A549 (cell line): Measurements from ENCODE around the gene MCM6. TPM values are rescaled to one million over a fixed set of nuclear protein-coding genes. Genes with fewer than 3 reads are reported as not detected.
A peak's percentile ranks its signal among the peaks of the same experiment; 100 is the strongest.
"Not testable (repeated sequence)": the region's sequence is repeated elsewhere in the genome, so short reads cannot be mapped to it uniquely, and the experiment has no call there.

ENCODE experiments used
- ATAC-seq, 2 experiments: fragments of 200-7000 bp in 1 of 2; fragments of >200 bp in 1 of 2; cut with Nextera tagmentation in 1 of 2; cut with Tn5 transposase in 1 of 2; 3 replicates each; pipeline versions ENCODE4 v1.8.0 to v1.9.1; 2018 to 2020; ENCODE audit warnings: mild to moderate bottlenecking in 1 of 2, moderate library complexity in 1 of 2
- CTCF ChIA-PET: fragments of 300-600 bp; sonication (Branson Sonifier 250); formaldehyde crosslinking; extraction: SDS; loops from one replicate; lab custom pipeline; 2021; ENCODE audit warnings: antibody characterized with exemption, inconsistent platforms; lab: Yijun Ruan, JAX
- POLR2A ChIA-PET: fragments of 350-600 bp; formaldehyde crosslinking; extraction: SDS; loops from one replicate; lab custom pipeline; 2021; ENCODE audit warnings: antibody characterized with exemption, inconsistent platforms; lab: Yijun Ruan, JAX
- DNase-seq, 2 experiments: peaks; one replicate each; pipeline versions ENCODE4 v3.0.0 to v3.0.0-alpha.2; 2011 to 2016; ENCODE audit warnings: low read depth in 1 of 2, low spot score in 1 of 2
- FAIRE-seq: peaks from 2 replicates; lab custom pipeline; 2011; peaks lifted over from hg19 to GRCh38; lab: Jason Lieb, UNC
- H3K27ac ChIP-seq, 2 experiments: fragments of >200 bp; sonication (Bioruptor Twin); formaldehyde crosslinking; 3 replicates each; pipeline ENCODE4 v1.5.1; 2016 to 2017
- H3K4me1 ChIP-seq: fragments of >200 bp; sonication (Bioruptor Twin); formaldehyde crosslinking; 3 replicates; pipeline ENCODE4 v1.6.1; 2016
- H3K4me2 ChIP-seq: fragments of >200 bp; sonication (Bioruptor Twin); formaldehyde crosslinking; 3 replicates; pipeline ENCODE4 v1.6.1; 2016
- H3K4me3 ChIP-seq: fragments of >200 bp; sonication (Bioruptor Twin); formaldehyde crosslinking; 3 replicates; pipeline ENCODE4 v1.5.1; 2016
- H3K9me3 ChIP-seq: fragments of >200 bp; sonication (Bioruptor Twin); formaldehyde crosslinking; 3 replicates; pipeline ENCODE4 v1.6.1; 2016
- CBX8 ChIP-seq: fragments of 200-600 bp; sonication (generic); IDR thresholded peaks from 2 replicates; pipeline ENCODE4 v1.6.1; 2016
- CHD4 ChIP-seq: fragments of 200-600 bp; sonication (generic); IDR thresholded peaks from 2 replicates; pipeline ENCODE4 v1.6.1; 2016; ENCODE audit warnings: antibody characterized with exemption, mild to moderate bottlenecking, borderline replicate concordance
- GATA3 ChIP-seq: IDR thresholded peaks from 2 replicates; pipeline ENCODE4 v1.6.1; 2012; ENCODE audit warnings: borderline replicate concordance
- HOXB13 ChIP-seq: fragments of 250-450 bp; sonication (Bioruptor Pico); IDR thresholded peaks from 2 replicates; pipeline ENCODE4 v1.5.0; 2020; ENCODE audit warnings: low read depth, mild to moderate bottlenecking, moderate library complexity
- HOXB5 ChIP-seq: fragments of 250-450 bp; sonication (Bioruptor Pico); IDR thresholded peaks from 2 replicates; pipeline ENCODE4 v1.5.0; 2020; ENCODE audit warnings: mild to moderate bottlenecking, moderate library complexity
- KDM1A ChIP-seq: fragments of 200-600 bp; sonication (generic); IDR thresholded peaks from 2 replicates; pipeline ENCODE4 v1.6.1; 2016; ENCODE audit warnings: low read depth, mild to moderate bottlenecking
- MAFK ChIP-seq: fragments of 450-650 bp; IDR thresholded peaks from 2 replicates; pipeline ENCODE4 v1.6.1; 2014; ENCODE audit not compliant: partially characterized antibody
- MAZ ChIP-seq: fragments of 150-350 bp; IDR thresholded peaks from 2 replicates; pipeline ENCODE4 v1.6.1; 2014; ENCODE audit warnings: antibody characterized with exemption, low read depth, low read length, borderline replicate concordance
- NFE2L2 ChIP-seq: fragments of 150-350 bp; conservative IDR thresholded peaks from 2 replicates; pipeline ENCODE4 v1.6.1; 2014; ENCODE audit warnings: low read length
- NR3C1 ChIP-seq: fragments of >200 bp; sonication (Bioruptor Twin); formaldehyde crosslinking; IDR thresholded peaks from 3 replicates; pipeline ENCODE4 v1.6.1; 2017
- PHF8 ChIP-seq: fragments of 200-600 bp; sonication (generic); IDR thresholded peaks from 2 replicates; pipeline ENCODE4 v1.6.1; 2016; ENCODE audit warnings: low read depth, mild to moderate bottlenecking, antibody characterized with exemption, moderate library complexity, borderline replicate concordance
- POLR2A ChIP-seq: IDR thresholded peaks from 2 replicates; pipeline ENCODE4 v1.6.1; 2012; ENCODE audit warnings: mild to moderate bottlenecking, low read length
- POLR2AphosphoS2 ChIP-seq: conservative IDR thresholded peaks from 2 replicates; pipeline ENCODE4 v1.6.1; 2012; ENCODE audit warnings: low read length, improper control_type of control experiment, inconsistent platforms
- RCOR1 ChIP-seq: fragments of 150-350 bp; IDR thresholded peaks from 2 replicates; pipeline ENCODE4 v1.6.1; 2014; ENCODE audit warnings: antibody characterized with exemption, low read length, low read depth
- RFX5 ChIP-seq: fragments of 450-650 bp; IDR thresholded peaks from 2 replicates; pipeline ENCODE4 v1.7.1; 2014; ENCODE audit warnings: antibody characterized with exemption, mild to moderate bottlenecking, moderate library complexity
- SMC3 ChIP-seq: fragments of >200 bp; sonication (Bioruptor Twin); formaldehyde crosslinking; IDR thresholded peaks from 3 replicates; pipeline ENCODE4 v1.6.1; 2018; ENCODE audit warnings: inconsistent platforms
- TP53 ChIP-seq: fragments of 250-450 bp; sonication (Bioruptor Pico); IDR thresholded peaks from 2 replicates; pipeline ENCODE4 v1.5.0; 2021; ENCODE audit warnings: mild to moderate bottlenecking, moderate library complexity
- USF2 ChIP-seq: fragments of 450-650 bp; IDR thresholded peaks from 2 replicates; pipeline ENCODE4 v1.6.1; 2014; ENCODE audit warnings: antibody characterized with exemption
- ZFP36 ChIP-seq: fragments of 450-650 bp; IDR thresholded peaks from 2 replicates; pipeline ENCODE4 v1.6.1; 2014; ENCODE audit warnings: borderline replicate concordance; ENCODE audit not compliant: partially characterized antibody
- WGBS: methylation state at CpG from one replicate; pipeline ENCODE4 v1.1.6; 2017; ENCODE audit errors: missing lambda C conversion rate; 5-methylcytosine and 5-hydroxymethylcytosine counted together
- polyA plus RNA-seq, 4 experiments: library from polyadenylated mRNA; depleted of rRNA in 3 of 4; stranded (reverse); fragments of >200 nt; fragmentation: RNase III in 1 of 4; extraction: RNeasy Plus Mini Kit Qiagen cat#74134 plus additional on column Dnase treatment in 1 of 4; gene quantifications; 2 replicates in 3 of 4; 3 replicates in 1 of 4; pipeline ENCODE4 v1.2.3, GENCODE V29; 2011 to 2017
- TF ChIP-seq, protein P1 (sequence below): fragments of 250-450 bp; sonication (Bioruptor Pico); IDR thresholded peaks from 2 replicates; pipeline ENCODE4 v1.5.0; 2020; ENCODE audit warnings: low read depth, mild to moderate bottlenecking, moderate library complexity
- TF ChIP-seq, protein P2 (sequence below): fragments of >200 bp; sonication (Bioruptor Twin); formaldehyde crosslinking; IDR thresholded peaks from 3 replicates; pipeline ENCODE4 v1.5.1; 2016
- TF ChIP-seq, protein P3 (sequence below): fragments of >200 bp; sonication (Bioruptor Twin); formaldehyde crosslinking; IDR thresholded peaks from 2 replicates; pipeline ENCODE4 v1.6.1; 2016
- TF ChIP-seq, protein P4 (sequence below): fragments of 150-350 bp; IDR thresholded peaks from 2 replicates; pipeline ENCODE4 v1.6.1; 2014; ENCODE audit warnings: low read depth, mild to moderate bottlenecking, low read length

MCM6 gene
- polyA plus RNA-seq, 2 of the 4 experiments (the other 2 are of a cell fraction) = 59.6 to 61.4 TPM

GRCh38 chr2:135890149-135890548, 13.9 kb upstream of the MCM6 start (continued):
- TF ChIP-seq, protein P1, sequence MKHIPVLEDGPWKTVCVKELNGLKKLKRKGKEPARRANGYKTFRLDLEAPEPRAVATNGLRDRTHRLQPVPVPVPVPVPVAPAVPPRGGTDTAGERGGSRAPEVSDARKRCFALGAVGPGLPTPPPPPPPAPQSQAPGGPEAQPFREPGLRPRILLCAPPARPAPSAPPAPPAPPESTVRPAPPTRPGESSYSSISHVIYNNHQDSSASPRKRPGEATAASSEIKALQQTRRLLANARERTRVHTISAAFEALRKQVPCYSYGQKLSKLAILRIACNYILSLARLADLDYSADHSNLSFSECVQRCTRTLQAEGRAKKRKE = no peak
- TF ChIP-seq, protein P2, sequence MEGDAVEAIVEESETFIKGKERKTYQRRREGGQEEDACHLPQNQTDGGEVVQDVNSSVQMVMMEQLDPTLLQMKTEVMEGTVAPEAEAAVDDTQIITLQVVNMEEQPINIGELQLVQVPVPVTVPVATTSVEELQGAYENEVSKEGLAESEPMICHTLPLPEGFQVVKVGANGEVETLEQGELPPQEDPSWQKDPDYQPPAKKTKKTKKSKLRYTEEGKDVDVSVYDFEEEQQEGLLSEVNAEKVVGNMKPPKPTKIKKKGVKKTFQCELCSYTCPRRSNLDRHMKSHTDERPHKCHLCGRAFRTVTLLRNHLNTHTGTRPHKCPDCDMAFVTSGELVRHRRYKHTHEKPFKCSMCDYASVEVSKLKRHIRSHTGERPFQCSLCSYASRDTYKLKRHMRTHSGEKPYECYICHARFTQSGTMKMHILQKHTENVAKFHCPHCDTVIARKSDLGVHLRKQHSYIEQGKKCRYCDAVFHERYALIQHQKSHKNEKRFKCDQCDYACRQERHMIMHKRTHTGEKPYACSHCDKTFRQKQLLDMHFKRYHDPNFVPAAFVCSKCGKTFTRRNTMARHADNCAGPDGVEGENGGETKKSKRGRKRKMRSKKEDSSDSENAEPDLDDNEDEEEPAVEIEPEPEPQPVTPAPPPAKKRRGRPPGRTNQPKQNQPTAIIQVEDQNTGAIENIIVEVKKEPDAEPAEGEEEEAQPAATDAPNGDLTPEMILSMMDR = no peak
- TF ChIP-seq TP53 (CRISPR knock-in tag) (no peak), SMC3 (no peak), MAFK (no peak), MAZ (no peak), RCOR1 (no peak)
- TF ChIP-seq, protein P3, sequence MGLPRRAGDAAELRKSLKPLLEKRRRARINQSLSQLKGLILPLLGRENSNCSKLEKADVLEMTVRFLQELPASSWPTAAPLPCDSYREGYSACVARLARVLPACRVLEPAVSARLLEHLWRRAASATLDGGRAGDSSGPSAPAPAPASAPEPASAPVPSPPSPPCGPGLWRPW = no peak

DNA sequence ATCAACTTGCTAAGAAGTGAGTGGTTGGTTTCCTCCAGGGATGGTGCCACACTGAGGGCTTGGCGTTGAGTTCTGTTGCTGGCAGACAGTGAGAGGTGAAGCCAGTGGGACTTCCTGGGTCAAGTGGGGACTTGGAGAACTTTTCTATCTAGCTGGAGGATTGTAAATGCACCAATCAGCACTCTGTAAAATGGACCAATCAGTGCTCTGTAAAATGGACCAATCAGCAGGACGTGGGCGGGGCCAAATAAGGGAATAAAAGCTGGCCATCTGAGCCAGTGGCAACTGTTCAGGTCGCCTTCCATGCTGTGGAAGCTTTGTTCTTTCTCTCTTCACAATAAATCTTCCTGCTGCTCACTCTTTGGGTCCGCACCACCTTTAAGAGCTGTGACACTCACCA, 12.3 kb upstream of the MCM6 start:
- H3K4me3 ChIP-seq, FAIRE-seq, POLR2A ChIA-PET, H3K4me1 ChIP-seq, DNase-seq, H3K9me3 ChIP-seq, ATAC-seq, H3K27ac ChIP-seq, H3K4me2 ChIP-seq: not testable (repeated sequence)
- CTCF ChIA-PET = interaction anchor here (1.5 kb wide), 1 partner anchor 10 kb away, joined by 3 read pairs; no protein-coding TSS in a partner anchor
- 24% methylated on average over 5 of the region's 5 CpGs for WGBS

- H3K4me3 ChIP-seq = no peak overlapping the region
- H3K9me3 ChIP-seq = no peaks in the 10 kb centered on the region
- no peak overlapping the region for H3K27ac ChIP-seq
- ChIA-PET POLR2A (no interaction called here), CTCF (interaction anchor here (1.0 kb wide), 1 partner anchor 19 kb away, joined by 3 read pairs; no protein-coding TSS in a partner anchor)
- no peaks in the 10 kb centered on the region for H3K4me1 ChIP-seq
- TF ChIP-seq POLR2AphosphoS2 (no peak), NR3C1 (no peak), NFE2L2 (no peak), USF2 (no peak), PHF8 (no peak), GATA3 (no peak), HOXB5 (CRISPR knock-in tag) (no peak), RFX5 (no peak), ZFP36 (no peak), KDM1A (no peak), HOXB13 (CRISPR knock-in tag) (no peak), CHD4 (no peak), CBX8 (no peak), POLR2A (no peak)
- TF ChIP-seq, protein P4, sequence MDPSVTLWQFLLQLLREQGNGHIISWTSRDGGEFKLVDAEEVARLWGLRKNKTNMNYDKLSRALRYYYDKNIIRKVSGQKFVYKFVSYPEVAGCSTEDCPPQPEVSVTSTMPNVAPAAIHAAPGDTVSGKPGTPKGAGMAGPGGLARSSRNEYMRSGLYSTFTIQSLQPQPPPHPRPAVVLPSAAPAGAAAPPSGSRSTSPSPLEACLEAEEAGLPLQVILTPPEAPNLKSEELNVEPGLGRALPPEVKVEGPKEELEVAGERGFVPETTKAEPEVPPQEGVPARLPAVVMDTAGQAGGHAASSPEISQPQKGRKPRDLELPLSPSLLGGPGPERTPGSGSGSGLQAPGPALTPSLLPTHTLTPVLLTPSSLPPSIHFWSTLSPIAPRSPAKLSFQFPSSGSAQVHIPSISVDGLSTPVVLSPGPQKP = no peak
- TF ChIP-seq, protein P2 = no peak
- TF ChIP-seq, protein P3 = no peak
- TF ChIP-seq, protein P1 = no peak
- WGBS = 46% methylated on average over 4 of the region's 4 CpGs
- FAIRE-seq = no peak
- H3K4me2 ChIP-seq = no peak overlapping the region
- no peak for DNase-seq
- peak in 1 of 2 experiments; percentile 30; a peak in 1 of 6 replicates for ATAC-seq
Measured at GRCh38 chr2:135885709-135886108, 9.5 kb upstream of the MCM6 start.
